Mucosa of descending colon (tissue), 3 donors: ENCODE measurements around the gene OTULIN. TPM values are rescaled to one million over a fixed set of nuclear protein-coding genes. Genes with fewer than 3 reads are reported as not detected.

ENCODE experiments used
- ATAC-seq: fragments of 200-7000 bp; cut with Tn5 transposase; one replicate; pipeline ENCODE4 v1.9.1; 2020; ENCODE audit warnings: mild to moderate bottlenecking, moderate library complexity
- DNase-seq, 3 donors: peaks; one replicate each; pipeline ENCODE4 v3.0.0-alpha.2; 2020
- H3K36me3 ChIP-seq: fragments of 200-600 bp; one replicate; pipeline ENCODE4 v1.8.0; 2021; ENCODE audit warnings: low read depth, mild to moderate bottlenecking
- H3K4me1 ChIP-seq: fragments of 200-600 bp; one replicate; pipeline ENCODE4 v1.8.0; 2021; ENCODE audit warnings: low read depth, mild to moderate bottlenecking
- H3K4me3 ChIP-seq: fragments of 200-600 bp; one replicate; pipeline ENCODE4 v1.8.0; 2021; ENCODE audit warnings: mild to moderate bottlenecking
- H3K9me3 ChIP-seq: fragments of 200-600 bp; one replicate; pipeline ENCODE4 v1.8.0; 2021; ENCODE audit warnings: mild to moderate bottlenecking
- CTCF ChIP-seq: fragments of 200-600 bp; IDR thresholded peaks from one replicate; pipeline ENCODE4 v1.8.0; 2022; ENCODE audit warnings: antibody characterized with exemption, mild to moderate bottlenecking
- intact Hi-C, 2 donors: fragments of 100-400 bp; cut with DNase I in 1 of 2; cut with micrococcal nuclease in 1 of 2; formaldehyde crosslinking; loops; one replicate each; pipeline versions ENCODE4 v1.11.0 to v1.11.1; 2022; cut with DNase I, micrococcal nuclease
- total RNA-seq, 3 donors: library from RNA; stranded (reverse); fragmentation: NEBNext Ultra II Directional in 2 of 3; extraction: Animal tissue kit (Norgen Biotek cat#: 25700) in 2 of 3; gene quantifications; one replicate each; pipeline versions ENCODE4 v1.2.1 to v1.2.4, GENCODE V29; 2021 to 2023
- donor health status: DM: no; HTN: no; CAD: no; lungs with moderate emphysema.
- donor health status: DM: no; HTN: no; CAD: no.
- donor health status: DM: no; HTN: yes; CAD: no.

The OTULIN gene
- total RNA-seq, 3 donors from 2014 or later = 21.9 to 29.6 (median 29.5) TPM

- DNase-seq (peak in 1 of 3 donors; percentile 46), ATAC-seq (peak; percentile 81)
- Histone ChIP-seq H3K4me3 (no peak overlapping the region), H3K9me3 (peaks cover 8% of the 10 kb centered on the region), H3K4me1 (peaks cover 12% of the 10 kb centered on the region), H3K36me3 (no peaks in the 10 kb centered on the region)
- intact Hi-C loops = no loop called here
- TF ChIP-seq CTCF = peak; percentile 41
Observed at GRCh38 chr5:14685757-14686156, 21.2 kb downstream of the OTULIN start.

- peaks cover 12% of the 10 kb centered on the region for H3K4me1 ChIP-seq
- intact Hi-C loops = no loop called here
- TF ChIP-seq CTCF = no peak
- ATAC-seq (peak; percentile 74), DNase-seq (no peak)
- H3K4me3 ChIP-seq = no peak overlapping the region
- no peaks in the 10 kb centered on the region for H3K36me3 ChIP-seq
- peaks cover 8% of the 10 kb centered on the region for H3K9me3 ChIP-seq
Observed at GRCh38 chr5:14686517-14686916, 22.0 kb downstream of the OTULIN start.

- H3K4me1 ChIP-seq = peaks cover 12% of the 10 kb centered on the region
- no peaks in the 10 kb centered on the region for H3K36me3 ChIP-seq
- DNase-seq (no peak), ATAC-seq (no peak)
- H3K9me3 ChIP-seq = peaks cover 8% of the 10 kb centered on the region
- no peak overlapping the region for H3K4me3 ChIP-seq
- no peak for TF ChIP-seq CTCF
- intact Hi-C loops = no loop called here
Observed at GRCh38 chr5:14687023-14687665, 22.6 kb downstream of the OTULIN start.

- Histone ChIP-seq H3K36me3 (no peaks in the 10 kb centered on the region), H3K4me1 (no peaks in the 10 kb centered on the region), H3K9me3 (peaks cover 8% of the 10 kb centered on the region), H3K4me3 (no peak overlapping the region)
- ATAC-seq = no peak
- DNase-seq = no peak
- intact Hi-C loops = no loop called here
- TF ChIP-seq CTCF = no peak
Observed at GRCh38 chr5:14693070-14693469, 28.6 kb downstream of the OTULIN start.

GRCh38 chr5:14695152-14695551, 30.6 kb downstream of the OTULIN start:
- no peak for TF ChIP-seq CTCF
- Histone ChIP-seq H3K36me3 (no peaks in the 10 kb centered on the region), H3K4me1 (no peaks in the 10 kb centered on the region), H3K4me3 (no peak overlapping the region), H3K9me3 (peaks cover 5% of the 10 kb centered on the region)
- intact Hi-C loops = no loop called here
- ATAC-seq (no peak), DNase-seq (no peak)

GRCh38 chr5:14696057-14696456, 31.5 kb downstream of the OTULIN start:
- Histone ChIP-seq H3K4me3 (no peak overlapping the region), H3K36me3 (no peaks in the 10 kb centered on the region), H3K4me1 (no peaks in the 10 kb centered on the region), H3K9me3 (no peaks in the 10 kb centered on the region)
- ATAC-seq (no peak), DNase-seq (no peak)
- TF ChIP-seq CTCF = no peak
- intact Hi-C loops = no loop called here
